Panc1 (cell line): Measurements from ENCODE around the gene PPARG.

Experiments used
- POLR2AphosphoS5 ChIP-seq: IDR thresholded peaks from 2 replicates; pipeline ENCODE4 v1.6.1; 2012; ENCODE audit warnings: mild to moderate bottlenecking, low read depth, low read length, moderate library complexity
- TCF7L2 ChIP-seq: IDR thresholded peaks from 2 replicates; pipeline ENCODE4 v1.6.1; 2011; ENCODE audit warnings: mild to moderate bottlenecking, low read depth, low read length, inconsistent platforms
- TF ChIP-seq, protein P1 (sequence below): fragments of 450-650 bp; IDR thresholded peaks from 2 replicates; pipeline ENCODE4 v1.5.1; 2017; ENCODE audit warnings: mild to moderate bottlenecking
- TF ChIP-seq, protein P2 (sequence below), 2 experiments: IDR thresholded peaks; 2 replicates each; pipeline ENCODE4 v1.6.1; 2011 to 2012; ENCODE audit warnings: low read depth in 2 of 2, control low read depth in 1 of 2, low read length in 1 of 2, mild to moderate bottlenecking in 1 of 2, moderate library complexity in 1 of 2; ENCODE audit not compliant: insufficient read depth in 1 of 2

DNA sequence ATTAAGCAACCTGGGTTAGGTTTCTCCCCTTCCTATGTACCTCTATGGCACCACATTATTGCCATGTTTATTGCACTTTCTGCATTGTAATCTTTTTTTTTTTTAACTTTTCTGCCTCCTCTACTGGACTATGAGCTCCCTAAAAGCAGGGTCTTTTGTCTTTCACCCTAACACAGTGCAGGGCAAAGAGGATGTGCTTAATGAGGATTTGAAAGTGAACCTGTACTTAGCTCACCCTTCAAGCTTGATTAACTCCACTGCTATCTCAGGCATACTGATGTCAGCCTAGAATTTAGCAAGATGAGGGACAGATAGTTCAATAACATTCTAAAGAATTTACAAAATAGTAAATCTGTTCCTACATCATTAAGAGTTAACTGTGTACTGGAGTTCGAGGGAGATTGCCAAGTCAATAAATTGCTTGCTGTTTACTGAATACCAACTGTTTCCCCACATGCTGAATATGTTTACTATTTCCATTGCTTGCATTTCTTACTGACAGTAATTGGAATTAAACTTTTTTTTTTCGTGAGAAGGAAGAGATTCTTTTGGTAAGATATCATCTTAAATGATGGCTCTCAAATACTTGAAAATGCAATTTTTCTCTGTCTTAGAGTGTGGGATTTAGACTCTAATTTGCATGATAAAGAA is 15.7 kb upstream of the PPARG start:
- TF ChIP-seq, protein P1, sequence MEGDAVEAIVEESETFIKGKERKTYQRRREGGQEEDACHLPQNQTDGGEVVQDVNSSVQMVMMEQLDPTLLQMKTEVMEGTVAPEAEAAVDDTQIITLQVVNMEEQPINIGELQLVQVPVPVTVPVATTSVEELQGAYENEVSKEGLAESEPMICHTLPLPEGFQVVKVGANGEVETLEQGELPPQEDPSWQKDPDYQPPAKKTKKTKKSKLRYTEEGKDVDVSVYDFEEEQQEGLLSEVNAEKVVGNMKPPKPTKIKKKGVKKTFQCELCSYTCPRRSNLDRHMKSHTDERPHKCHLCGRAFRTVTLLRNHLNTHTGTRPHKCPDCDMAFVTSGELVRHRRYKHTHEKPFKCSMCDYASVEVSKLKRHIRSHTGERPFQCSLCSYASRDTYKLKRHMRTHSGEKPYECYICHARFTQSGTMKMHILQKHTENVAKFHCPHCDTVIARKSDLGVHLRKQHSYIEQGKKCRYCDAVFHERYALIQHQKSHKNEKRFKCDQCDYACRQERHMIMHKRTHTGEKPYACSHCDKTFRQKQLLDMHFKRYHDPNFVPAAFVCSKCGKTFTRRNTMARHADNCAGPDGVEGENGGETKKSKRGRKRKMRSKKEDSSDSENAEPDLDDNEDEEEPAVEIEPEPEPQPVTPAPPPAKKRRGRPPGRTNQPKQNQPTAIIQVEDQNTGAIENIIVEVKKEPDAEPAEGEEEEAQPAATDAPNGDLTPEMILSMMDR = no peak
- TF ChIP-seq TCF7L2 = no peak
- TF ChIP-seq, protein P2, sequence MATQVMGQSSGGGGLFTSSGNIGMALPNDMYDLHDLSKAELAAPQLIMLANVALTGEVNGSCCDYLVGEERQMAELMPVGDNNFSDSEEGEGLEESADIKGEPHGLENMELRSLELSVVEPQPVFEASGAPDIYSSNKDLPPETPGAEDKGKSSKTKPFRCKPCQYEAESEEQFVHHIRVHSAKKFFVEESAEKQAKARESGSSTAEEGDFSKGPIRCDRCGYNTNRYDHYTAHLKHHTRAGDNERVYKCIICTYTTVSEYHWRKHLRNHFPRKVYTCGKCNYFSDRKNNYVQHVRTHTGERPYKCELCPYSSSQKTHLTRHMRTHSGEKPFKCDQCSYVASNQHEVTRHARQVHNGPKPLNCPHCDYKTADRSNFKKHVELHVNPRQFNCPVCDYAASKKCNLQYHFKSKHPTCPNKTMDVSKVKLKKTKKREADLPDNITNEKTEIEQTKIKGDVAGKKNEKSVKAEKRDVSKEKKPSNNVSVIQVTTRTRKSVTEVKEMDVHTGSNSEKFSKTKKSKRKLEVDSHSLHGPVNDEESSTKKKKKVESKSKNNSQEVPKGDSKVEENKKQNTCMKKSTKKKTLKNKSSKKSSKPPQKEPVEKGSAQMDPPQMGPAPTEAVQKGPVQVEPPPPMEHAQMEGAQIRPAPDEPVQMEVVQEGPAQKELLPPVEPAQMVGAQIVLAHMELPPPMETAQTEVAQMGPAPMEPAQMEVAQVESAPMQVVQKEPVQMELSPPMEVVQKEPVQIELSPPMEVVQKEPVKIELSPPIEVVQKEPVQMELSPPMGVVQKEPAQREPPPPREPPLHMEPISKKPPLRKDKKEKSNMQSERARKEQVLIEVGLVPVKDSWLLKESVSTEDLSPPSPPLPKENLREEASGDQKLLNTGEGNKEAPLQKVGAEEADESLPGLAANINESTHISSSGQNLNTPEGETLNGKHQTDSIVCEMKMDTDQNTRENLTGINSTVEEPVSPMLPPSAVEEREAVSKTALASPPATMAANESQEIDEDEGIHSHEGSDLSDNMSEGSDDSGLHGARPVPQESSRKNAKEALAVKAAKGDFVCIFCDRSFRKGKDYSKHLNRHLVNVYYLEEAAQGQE (IDR thresholded peaks at IDR 0.05; ENCODE audit: insufficient read depth in 1 of 2, low read depth in 2 of 2, low read length in 1 of 2) = no peak
- no peak for TF ChIP-seq POLR2AphosphoS5
